ENCODE data around the gene CD247.

GRCh38 chr1:167433884-167434283 is 84.4 kb downstream of the CD247 start:
- no peak for TF ChIP-seq POLR2A (IDR thresholded peaks at IDR 0.05)
- TF ChIP-seq, protein P1, sequence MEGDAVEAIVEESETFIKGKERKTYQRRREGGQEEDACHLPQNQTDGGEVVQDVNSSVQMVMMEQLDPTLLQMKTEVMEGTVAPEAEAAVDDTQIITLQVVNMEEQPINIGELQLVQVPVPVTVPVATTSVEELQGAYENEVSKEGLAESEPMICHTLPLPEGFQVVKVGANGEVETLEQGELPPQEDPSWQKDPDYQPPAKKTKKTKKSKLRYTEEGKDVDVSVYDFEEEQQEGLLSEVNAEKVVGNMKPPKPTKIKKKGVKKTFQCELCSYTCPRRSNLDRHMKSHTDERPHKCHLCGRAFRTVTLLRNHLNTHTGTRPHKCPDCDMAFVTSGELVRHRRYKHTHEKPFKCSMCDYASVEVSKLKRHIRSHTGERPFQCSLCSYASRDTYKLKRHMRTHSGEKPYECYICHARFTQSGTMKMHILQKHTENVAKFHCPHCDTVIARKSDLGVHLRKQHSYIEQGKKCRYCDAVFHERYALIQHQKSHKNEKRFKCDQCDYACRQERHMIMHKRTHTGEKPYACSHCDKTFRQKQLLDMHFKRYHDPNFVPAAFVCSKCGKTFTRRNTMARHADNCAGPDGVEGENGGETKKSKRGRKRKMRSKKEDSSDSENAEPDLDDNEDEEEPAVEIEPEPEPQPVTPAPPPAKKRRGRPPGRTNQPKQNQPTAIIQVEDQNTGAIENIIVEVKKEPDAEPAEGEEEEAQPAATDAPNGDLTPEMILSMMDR (IDR thresholded peaks at IDR 0.05): no peak

Data from thyroid gland (tissue), 4 donors.